GM19099 (cell line): ENCODE measurements around the gene EFNB2.

Experiments
- POLR2A ChIP-seq: IDR thresholded peaks from 3 replicates; pipeline ENCODE4 v1.6.1; 2011; ENCODE audit warnings: low read depth; ENCODE audit not compliant: insufficient read length; ENCODE audit errors: extremely low read depth

Gene EFNB2

DNA sequence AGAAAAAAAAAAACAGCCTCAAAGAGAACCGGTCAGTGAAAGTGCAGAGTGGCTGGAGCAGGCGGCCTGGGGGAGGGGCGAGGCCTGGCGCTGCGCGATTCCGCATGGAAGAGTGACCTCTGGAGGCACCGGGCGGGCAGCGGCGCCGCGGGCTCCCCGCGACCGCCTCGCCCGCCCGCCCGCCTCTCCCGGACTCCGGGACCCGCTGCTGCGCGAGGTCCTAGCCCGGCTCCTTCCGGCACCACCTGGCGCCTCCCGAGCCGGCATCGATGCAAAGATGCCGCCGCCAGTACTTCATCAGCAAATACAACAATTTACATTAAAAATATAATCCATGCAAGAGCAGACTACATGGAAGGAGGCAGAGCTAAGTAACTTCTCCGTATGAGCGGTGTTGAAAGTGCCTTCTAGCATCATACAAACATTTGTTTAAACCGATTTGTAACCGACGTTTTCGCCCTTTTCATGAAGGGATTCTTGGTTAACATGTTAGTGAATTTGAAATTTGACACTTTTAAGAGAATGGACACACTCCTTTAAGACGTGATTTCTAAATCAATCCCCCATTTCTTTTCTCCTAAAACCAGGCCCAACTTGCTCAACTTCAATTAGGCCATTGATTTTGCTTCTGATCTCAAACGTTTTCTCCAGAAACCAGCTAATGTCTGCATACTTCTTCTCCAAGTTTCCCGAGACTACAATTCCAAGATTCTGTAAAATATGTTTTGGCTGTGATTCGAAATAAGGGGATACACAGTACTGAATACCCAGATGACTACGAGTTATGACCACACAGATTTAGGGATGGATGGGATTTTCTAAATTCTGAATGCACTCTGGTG is 2.1 kb downstream of the EFNB2 start:
- TF ChIP-seq POLR2A = no peak

DNA sequence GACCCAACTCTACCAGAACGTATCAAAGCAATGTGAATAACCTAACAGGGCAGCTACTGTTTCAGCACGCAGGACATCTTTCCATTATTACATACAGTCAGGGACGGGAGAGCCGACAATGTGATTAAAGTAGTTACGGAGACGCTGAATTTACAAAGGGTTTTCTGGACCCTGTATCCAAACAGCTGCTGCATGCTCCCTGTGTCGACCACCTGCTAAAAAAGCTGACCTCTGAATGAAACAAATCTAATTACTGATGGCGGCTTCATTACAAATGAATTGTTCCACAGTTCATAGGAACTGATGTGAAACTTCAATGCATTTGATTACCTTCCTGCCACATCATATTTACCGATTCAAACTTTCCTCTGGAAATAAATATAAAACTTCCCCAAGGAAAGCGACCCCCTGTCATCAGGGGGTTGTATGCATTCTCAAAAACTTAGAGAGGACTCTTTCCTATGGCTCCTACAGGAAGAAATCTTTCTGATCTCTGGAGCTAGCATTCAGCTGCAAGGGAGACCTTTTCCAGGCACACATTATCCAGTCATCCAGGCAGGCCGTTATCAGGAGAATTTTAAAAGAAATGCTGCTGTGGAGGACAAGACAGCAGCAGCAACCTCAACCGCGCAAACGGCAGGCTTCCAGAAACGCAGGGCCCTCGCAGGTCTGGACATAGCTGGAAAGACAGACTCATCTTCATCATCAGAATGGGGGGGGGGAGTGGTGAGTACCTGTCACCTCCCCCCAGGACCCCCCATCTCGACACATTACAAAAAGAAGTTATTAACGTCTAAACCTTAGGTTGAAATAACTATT is 3.1 kb downstream of the EFNB2 start:
- TF ChIP-seq POLR2A = no peak

DNA sequence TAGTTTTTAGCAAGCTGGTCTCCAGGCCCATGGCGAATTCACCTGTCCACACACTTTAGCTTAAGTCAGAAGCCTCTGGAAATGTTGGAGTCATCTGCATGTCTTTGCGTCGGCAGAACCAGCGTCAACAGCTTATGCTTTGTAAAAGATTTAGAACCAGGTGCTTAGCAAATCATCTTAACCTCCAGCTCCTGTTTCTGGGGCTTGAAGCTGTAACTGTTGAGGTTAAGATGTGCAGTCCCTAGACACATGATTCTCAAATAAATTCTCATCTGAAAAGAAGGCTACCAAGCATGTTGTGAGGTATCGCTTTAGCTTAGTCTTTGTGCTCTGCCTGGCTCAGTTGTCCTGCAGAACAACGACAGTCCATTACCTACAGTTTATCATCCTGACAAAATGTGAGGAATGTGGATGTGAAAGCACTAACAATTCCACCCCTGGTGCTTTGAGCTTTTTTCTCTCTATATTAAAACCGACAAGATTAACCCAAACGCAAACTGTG is 4.4 kb downstream of the EFNB2 start:
- no peak for TF ChIP-seq POLR2A

DNA sequence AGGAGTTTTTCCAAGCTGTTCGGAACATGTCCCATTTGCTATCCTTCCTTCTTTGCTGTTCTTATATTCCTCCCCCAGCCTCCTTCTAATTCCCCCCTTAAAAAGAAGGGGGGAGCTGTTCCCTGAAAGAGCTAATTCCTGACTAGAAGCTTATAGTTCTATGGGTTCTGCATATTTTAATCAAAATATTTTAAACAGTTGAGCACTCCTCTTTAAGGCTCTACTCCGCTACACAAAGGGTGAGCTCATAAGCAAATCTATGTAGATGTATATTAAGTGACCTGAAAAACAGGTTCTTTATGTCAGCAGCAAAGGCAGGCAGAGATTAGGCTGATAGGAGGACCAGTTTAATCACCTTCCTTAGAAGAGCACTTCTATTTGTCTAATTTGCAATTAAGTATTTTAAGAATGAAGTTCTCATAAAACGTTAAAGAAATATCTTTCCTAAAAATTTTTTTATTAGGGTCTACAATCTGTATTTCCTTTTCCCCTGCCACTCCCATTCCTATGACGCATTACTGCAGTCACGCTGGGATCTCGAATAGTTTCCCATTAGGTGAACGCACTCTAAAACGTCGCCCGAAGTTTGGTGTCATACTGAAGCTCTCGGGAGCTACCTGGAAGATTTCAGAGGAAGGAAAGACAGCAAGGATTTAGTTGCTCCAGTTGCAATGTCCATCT is 5.2 kb downstream of the EFNB2 start:
- no peak for TF ChIP-seq POLR2A

DNA sequence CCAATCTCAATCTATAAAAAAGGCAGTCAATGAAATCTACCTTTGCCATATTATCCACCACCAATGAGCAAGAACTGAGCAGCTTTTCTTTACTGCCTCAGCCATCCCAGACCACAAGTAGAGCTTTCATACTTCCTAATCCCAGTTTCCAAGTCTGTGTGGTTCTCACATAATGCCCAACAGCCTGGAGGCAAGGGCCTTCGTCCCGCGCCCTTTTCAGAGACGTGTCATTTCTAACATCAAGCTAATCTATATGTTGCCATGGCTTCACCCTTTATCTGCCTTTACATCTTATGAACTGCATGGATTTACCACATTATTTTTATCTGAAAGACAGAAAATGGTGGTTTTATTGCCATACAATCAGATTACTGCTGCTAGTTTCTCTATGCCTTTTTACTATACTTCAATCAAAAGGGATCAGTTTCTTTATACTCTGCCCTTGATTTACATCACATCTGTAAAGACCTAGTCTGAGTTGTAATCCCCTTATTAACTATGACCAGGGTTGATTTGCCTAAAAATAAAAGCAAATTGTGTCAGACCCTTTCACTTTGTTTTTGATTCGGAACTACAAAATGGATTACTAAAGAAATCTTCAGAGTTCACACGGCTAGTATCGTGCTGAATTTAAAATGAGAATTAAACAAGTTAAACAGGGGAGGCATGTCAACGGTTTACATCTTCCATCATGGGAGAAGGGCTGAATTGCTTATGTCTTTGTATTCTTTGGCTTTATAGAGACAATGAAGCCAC is 5.9 kb downstream of the EFNB2 start:
- no peak for TF ChIP-seq POLR2A

DNA sequence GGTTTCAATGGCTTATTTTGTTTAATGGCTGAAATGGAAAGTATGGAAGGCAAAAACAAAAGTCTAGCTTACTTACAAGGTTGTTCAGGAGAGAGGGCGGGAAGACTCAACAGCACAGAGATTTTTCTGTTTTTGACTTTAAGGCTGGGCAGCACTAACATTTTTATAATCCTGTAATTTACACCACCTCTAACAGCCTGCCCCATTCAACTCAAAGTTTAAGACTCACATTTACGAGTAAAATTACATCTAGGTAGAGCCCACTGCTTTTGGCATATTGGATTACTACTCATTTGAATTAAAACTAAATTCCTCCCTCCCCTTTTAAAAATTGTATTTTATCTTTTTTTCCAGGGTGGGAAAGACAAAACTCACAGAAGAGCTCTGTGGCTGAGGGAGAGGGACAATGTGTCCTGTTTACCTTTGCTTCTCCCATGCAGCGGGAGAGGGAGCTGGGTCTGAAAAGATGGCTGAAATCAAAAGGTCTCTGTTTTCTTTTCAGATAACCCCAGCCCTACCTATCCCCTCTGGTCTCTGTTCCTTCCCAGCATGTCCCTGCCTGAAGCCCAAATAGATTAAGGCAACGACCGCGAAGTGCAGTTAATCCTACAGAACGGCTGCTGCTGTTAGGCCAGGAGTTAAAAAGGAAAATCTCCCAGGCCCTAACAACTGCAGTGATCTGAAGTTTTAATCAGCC is 6.6 kb downstream of the EFNB2 start:
- TF ChIP-seq POLR2A = no peak

DNA sequence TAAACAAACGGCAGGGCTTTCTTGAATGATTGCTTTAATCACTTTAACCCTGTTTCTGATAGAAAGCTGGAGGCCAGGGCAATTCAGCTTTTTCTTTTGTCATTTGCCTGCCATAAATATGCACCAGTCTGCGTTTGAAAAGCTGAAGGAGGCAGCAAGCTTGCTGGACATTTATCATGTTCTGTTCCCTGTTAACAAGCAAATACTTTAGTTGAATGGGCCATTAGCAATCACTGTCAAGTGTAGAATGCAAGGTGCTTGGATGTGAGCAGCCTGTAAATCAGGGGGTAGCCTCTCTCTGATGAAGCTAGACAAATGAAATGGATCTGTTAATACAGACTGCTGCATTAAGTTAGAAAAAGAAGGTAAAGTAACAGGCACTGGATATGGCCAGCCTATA is 7.6 kb downstream of the EFNB2 start:
- no peak for TF ChIP-seq POLR2A

DNA sequence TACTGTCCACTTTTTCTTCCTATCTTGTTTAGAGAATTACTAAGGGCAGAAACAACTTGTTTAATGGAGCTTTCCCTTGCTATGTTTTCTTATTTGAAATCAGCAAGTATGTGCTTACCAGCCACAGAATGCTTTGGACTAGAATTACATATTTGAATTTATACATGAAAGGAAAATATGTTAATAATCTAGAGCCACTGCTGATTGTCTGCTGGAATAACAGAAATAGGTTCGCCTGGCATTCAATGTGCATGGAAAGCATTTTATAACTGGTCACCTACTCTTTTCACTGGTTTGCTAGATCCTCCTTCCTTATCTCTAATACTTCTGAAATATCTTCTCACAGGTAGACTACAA is 8.0 kb downstream of the EFNB2 start:
- TF ChIP-seq POLR2A = no peak

DNA sequence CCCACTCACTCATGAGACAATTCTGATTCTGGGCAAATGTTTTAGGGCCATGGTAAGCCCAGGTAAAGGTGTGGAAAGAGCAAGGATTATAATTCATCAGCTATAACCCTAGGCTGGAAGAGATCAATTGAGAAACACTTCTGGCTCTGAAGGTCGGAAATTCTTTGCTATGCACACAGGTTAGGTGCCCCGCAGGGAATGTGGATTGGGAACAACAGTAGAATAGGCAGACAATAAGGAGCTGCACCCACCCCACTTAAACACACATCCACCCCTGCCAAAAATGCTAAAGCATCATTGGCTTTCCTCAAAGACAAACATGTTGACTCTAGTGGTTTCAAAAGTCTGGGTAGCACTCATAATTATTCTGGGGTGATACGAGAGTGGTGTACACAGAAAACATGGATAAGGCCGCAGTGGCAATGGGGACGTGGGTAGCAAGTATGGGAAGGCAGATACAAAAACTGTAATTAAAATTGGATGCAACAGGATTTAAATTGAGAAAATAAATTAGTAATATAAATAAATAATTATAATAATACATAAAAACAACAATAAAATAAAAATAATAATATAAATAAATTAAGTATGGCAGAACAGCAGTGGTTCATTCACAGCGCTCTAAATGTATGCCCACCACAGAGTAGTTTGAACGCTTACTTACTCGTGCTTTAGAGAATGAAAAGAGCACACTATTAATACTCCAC is 8.6 kb downstream of the EFNB2 start:
- no peak for TF ChIP-seq POLR2A

DNA sequence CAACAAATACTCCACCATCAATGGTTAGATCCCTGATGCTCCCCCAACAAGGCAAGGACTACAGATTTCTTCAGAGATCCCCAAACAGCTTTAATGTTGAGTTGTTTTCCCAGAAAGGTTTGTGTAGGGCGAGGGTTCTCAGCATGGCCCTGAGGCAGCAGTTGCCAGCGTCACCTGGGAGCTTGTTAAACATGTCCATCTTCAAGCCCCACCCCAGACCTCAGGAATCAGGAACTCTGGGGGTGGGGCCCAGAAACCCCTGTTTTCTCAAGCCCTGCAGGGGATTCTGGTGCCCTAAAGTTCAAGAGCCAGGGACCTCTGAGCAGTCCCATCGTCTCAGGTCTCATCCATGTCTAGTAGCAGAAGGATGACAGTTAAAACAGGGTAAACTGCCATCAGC is 9.6 kb downstream of the EFNB2 start:
- no peak for TF ChIP-seq POLR2A

DNA sequence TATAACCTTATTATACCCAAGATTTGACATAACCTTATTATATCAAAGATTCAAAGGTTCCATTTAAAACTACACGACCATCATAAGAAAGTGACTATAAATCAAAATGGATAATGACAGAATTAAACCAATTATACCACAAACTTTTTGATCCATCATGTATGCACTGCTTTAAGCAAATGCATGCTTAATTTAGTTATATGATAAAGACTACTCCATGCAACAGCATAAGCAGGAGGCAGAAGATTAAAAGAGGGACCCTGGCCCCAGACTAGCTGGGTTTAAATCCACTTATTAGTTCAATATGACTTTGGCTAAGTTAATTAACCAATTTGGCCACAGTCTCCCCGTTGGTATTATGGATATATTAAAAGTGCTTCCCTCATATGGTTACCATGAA is 11.4 kb downstream of the EFNB2 start:
- no peak for TF ChIP-seq POLR2A

DNA sequence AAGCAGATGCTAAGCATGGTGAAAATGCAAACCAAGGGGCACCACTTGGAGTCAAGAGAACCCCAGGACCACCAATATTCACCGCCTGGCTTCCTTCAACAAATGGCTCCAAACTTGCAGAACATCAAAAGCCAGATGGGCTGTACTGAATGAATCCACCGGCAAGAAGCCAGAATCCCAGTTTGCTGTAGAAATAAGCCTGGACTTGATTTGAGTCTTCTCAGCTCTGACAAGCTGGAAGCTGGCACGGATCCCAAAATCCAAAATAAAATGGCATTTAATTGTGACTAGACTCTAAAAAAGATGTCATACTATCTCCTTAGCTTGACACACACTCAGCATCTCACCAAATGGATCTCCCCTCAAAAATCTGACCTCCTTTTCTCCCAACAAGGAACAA is 11.9 kb downstream of the EFNB2 start:
- no peak for TF ChIP-seq POLR2A

DNA sequence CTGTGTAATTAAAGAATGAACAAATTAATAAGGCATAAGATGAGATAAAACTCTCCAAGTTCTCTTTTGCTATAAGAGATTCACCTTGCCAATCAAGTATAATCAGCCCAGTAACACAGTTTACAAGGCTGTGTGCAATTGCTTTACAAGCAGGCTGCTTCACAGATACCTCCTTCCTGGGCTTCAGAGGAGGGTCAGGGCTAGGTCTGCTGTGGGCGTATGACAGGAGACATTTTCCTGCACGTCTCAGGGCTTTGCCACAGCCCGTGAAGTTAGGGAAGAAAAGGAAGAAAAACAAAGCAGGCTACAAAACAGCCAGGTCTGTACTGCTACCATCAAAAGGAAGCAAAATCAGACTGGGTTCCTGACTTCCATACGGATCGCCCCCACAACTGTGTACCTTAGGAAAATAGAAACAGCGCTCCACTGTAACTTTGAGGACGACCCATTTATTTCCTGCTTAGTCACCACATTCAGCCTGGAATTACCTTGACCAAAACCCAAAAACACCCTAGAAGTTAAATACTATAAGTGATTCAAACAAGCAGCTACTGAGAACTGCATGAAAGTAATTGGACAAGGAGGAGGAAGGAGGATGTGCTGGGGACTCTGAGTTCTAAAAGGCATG is 12.4 kb downstream of the EFNB2 start:
- no peak for TF ChIP-seq POLR2A
